HepG2 (cell line): ENCODE data around the gene COASY. TPM values are rescaled to one million over a fixed set of nuclear protein-coding genes. Genes with fewer than 3 reads are reported as not detected.
A peak's percentile ranks its signal among the peaks of the same experiment; 100 is the strongest.

Experiments used
- AGO2 ChIP-seq: fragments of 200-400 bp; formaldehyde crosslinking; optimal IDR thresholded peaks from 2 replicates; pipeline ENCODE3; 2017; ENCODE audit warnings: mild to moderate bottlenecking, low read depth, low read length, moderate library complexity
- CEBPG ChIP-seq: IDR thresholded peaks from 2 replicates; pipeline ENCODE4 v1.6.1; 2016
- DNMT1 ChIP-seq: sonication (generic); formaldehyde crosslinking; IDR thresholded peaks from 2 replicates; pipeline ENCODE4 v1.5.1; 2020; ENCODE audit warnings: mild to moderate bottlenecking, missing genetic modification reagents
- KMT2B ChIP-seq: IDR thresholded peaks from 2 replicates; pipeline ENCODE4 v1.6.1; 2016; ENCODE audit warnings: missing genetic modification reagents, missing compliant biosample characterization
- MEF2D ChIP-seq: sonication (generic); formaldehyde crosslinking; IDR thresholded peaks from 2 replicates; pipeline ENCODE4 v1.5.1; 2020; ENCODE audit warnings: mild to moderate bottlenecking, missing genetic modification reagents
- MIXL1 ChIP-seq: IDR thresholded peaks from 2 replicates; pipeline ENCODE4 v1.6.1; 2016
- MXD1 ChIP-seq: sonication (generic); formaldehyde crosslinking; IDR thresholded peaks from 2 replicates; pipeline ENCODE4 v1.4.0; 2020; ENCODE audit warnings: mild to moderate bottlenecking, missing genetic modification reagents
- RARG ChIP-seq: sonication (generic); formaldehyde crosslinking; IDR thresholded peaks from 2 replicates; pipeline ENCODE4 v1.4.0; 2020; ENCODE audit warnings: low read depth, mild to moderate bottlenecking, missing genetic modification reagents
- ZHX1 ChIP-seq: sonication (generic); formaldehyde crosslinking; IDR thresholded peaks from 2 replicates; pipeline ENCODE4 v1.8.1; 2022; ENCODE audit warnings: low read depth, mild to moderate bottlenecking, missing genetic modification reagents
- ZNF326 ChIP-seq: sonication (generic); formaldehyde crosslinking; IDR thresholded peaks from 2 replicates; pipeline ENCODE4 v1.4.0; 2020; ENCODE audit warnings: missing genetic modification reagents, borderline replicate concordance
- ZNF333 ChIP-seq: sonication (generic); formaldehyde crosslinking; IDR thresholded peaks from 2 replicates; pipeline ENCODE4 v1.4.0; 2020; ENCODE audit warnings: mild to moderate bottlenecking, missing genetic modification reagents, borderline replicate concordance
- ZNF430 ChIP-seq: sonication (generic); formaldehyde crosslinking; IDR thresholded peaks from 2 replicates; pipeline ENCODE4 v1.9.0; 2021; ENCODE audit warnings: mild to moderate bottlenecking, missing genetic modification reagents
- ZNF878 ChIP-seq: sonication (generic); formaldehyde crosslinking; IDR thresholded peaks from 2 replicates; pipeline ENCODE4 v1.8.1; 2023; ENCODE audit warnings: mild to moderate bottlenecking, missing genetic modification reagents, moderate library complexity
- polyA plus RNA-seq, 8 experiments: library from polyadenylated mRNA; depleted of rRNA in 3 of 8; stranded (reverse) in 7 of 8; unstranded in 1 of 8; fragments of >200 nt; fragmentation: Illumina TruSeq in 4 of 8; extraction: Trizol in 4 of 8; gene quantifications; 2 replicates each; pipeline versions ENCODE4 v1.2.1 to v1.2.3, GENCODE V29; 2011 to 2016; ENCODE audit warnings: low read depth in 4 of 8, missing spikeins in 1 of 8, mixed read lengths in 1 of 8; ENCODE audit not compliant: insufficient read depth in 1 of 8
- total RNA-seq, 5 experiments: library from RNA; depleted of rRNA; stranded (reverse); fragments of >200 nt; fragmentation: Illumina TruSeq; extraction: Trizol; gene quantifications; 2 replicates each; pipeline ENCODE4 v1.2.3, GENCODE V29; 2016; ENCODE audit warnings: low read depth in 1 of 5
- TF ChIP-seq, protein P1 (sequence below), 2 experiments: sonication (generic) in 1 of 2; formaldehyde crosslinking in 1 of 2; IDR thresholded peaks; 2 replicates each; pipeline versions ENCODE4 v1.6.1 to v1.9.0; 2014 to 2022; ENCODE audit warnings: antibody characterized with exemption in 1 of 2, borderline replicate concordance in 1 of 2, inconsistent platforms in 1 of 2, low read depth in 1 of 2, missing genetic modification reagents in 1 of 2
- TF ChIP-seq, protein P2 (sequence below): sonication (generic); formaldehyde crosslinking; IDR thresholded peaks from 2 replicates; pipeline ENCODE4 v1.5.0; 2020; ENCODE audit warnings: mild to moderate bottlenecking, missing genetic modification reagents, borderline replicate concordance

The COASY gene
- total and polyA plus RNA-seq, 2 of the 13 experiments (the other 11 are each of a cell fraction or from before 2014, with no cell fraction given), result 90.7 to 125 TPM

- TF ChIP-seq, protein P1, sequence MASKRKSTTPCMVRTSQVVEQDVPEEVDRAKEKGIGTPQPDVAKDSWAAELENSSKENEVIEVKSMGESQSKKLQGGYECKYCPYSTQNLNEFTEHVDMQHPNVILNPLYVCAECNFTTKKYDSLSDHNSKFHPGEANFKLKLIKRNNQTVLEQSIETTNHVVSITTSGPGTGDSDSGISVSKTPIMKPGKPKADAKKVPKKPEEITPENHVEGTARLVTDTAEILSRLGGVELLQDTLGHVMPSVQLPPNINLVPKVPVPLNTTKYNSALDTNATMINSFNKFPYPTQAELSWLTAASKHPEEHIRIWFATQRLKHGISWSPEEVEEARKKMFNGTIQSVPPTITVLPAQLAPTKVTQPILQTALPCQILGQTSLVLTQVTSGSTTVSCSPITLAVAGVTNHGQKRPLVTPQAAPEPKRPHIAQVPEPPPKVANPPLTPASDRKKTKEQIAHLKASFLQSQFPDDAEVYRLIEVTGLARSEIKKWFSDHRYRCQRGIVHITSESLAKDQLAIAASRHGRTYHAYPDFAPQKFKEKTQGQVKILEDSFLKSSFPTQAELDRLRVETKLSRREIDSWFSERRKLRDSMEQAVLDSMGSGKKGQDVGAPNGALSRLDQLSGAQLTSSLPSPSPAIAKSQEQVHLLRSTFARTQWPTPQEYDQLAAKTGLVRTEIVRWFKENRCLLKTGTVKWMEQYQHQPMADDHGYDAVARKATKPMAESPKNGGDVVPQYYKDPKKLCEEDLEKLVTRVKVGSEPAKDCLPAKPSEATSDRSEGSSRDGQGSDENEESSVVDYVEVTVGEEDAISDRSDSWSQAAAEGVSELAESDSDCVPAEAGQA (IDR thresholded peaks at IDR 0.05; ENCODE audit: low read depth), result no peak
- TF ChIP-seq, protein P1 (CRISPR knock-in tag; IDR thresholded peaks at IDR 0.05; ENCODE audit: borderline replicate concordance), result no peak
- TF ChIP-seq, protein P2, sequence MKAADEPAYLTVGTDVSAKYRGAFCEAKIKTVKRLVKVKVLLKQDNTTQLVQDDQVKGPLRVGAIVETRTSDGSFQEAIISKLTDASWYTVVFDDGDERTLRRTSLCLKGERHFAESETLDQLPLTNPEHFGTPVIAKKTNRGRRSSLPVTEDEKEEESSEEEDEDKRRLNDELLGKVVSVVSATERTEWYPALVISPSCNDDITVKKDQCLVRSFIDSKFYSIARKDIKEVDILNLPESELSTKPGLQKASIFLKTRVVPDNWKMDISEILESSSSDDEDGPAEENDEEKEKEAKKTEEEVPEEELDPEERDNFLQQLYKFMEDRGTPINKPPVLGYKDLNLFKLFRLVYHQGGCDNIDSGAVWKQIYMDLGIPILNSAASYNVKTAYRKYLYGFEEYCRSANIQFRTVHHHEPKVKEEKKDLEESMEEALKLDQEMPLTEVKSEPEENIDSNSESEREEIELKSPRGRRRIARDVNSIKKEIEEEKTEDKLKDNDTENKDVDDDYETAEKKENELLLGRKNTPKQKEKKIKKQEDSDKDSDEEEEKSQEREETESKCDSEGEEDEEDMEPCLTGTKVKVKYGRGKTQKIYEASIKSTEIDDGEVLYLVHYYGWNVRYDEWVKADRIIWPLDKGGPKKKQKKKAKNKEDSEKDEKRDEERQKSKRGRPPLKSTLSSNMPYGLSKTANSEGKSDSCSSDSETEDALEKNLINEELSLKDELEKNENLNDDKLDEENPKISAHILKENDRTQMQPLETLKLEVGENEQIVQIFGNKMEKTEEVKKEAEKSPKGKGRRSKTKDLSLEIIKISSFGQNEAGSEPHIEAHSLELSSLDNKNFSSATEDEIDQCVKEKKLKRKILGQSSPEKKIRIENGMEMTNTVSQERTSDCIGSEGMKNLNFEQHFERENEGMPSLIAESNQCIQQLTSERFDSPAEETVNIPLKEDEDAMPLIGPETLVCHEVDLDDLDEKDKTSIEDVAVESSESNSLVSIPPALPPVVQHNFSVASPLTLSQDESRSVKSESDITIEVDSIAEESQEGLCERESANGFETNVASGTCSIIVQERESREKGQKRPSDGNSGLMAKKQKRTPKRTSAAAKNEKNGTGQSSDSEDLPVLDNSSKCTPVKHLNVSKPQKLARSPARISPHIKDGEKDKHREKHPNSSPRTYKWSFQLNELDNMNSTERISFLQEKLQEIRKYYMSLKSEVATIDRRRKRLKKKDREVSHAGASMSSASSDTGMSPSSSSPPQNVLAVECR (CRISPR knock-in tag), result peak; percentile 70; the same call in 1 of the 2 replicates
- no peak for TF ChIP-seq ZNF326
- TF ChIP-seq ZNF333 (CRISPR knock-in tag), result no peak; the same call in 1 of the 2 replicates
- no peak for TF ChIP-seq AGO2
- peak; percentile 31; the same call in 1 of the 2 replicates for TF ChIP-seq ZNF430
- no peak for TF ChIP-seq ZNF878 (CRISPR knock-in tag)
- peak; percentile 27; the same call in 1 of the 2 replicates for TF ChIP-seq CEBPG (CRISPR knock-in tag)
- no peak for TF ChIP-seq RARG
- TF ChIP-seq KMT2B (CRISPR knock-in tag), result peak; percentile 68; the same call in 1 of the 2 replicates
- no peak for TF ChIP-seq ZHX1 (CRISPR knock-in tag)
- TF ChIP-seq DNMT1 (CRISPR knock-in tag), result no peak
- peak; percentile 86; the same call in 1 of the 2 replicates for TF ChIP-seq MIXL1 (CRISPR knock-in tag)
- peak; percentile 49; the same call in 1 of the 2 replicates for TF ChIP-seq MEF2D
- no peak; the same call in 1 of the 2 replicates for TF ChIP-seq MXD1 (CRISPR knock-in tag)
Observed at GRCh38 chr17:42564815-42565522, 3.0 kb downstream of the COASY start (continued).
